CD4-positive, CD25-positive, alpha-beta regulatory T cell (primary cell): Measurements from ENCODE around the gene PRSS56. TPM values are rescaled to one million over a fixed set of nuclear protein-coding genes. Genes with fewer than 3 reads are reported as not detected.

Source experiments
- ATAC-seq, 2 donors: fragments of 150-1000 bp; cut with Tn5 transposase; one replicate each; pipeline ENCODE4 v1.10.0; 2021; ENCODE audit warnings: low read depth in 2 of 2, moderate number of reproducible peaks in 2 of 2, moderate library complexity in 1 of 2
- DNase-seq, 3 donors: peaks; one replicate each; pipeline versions ENCODE4 v3.0.0 to v3.0.0-alpha.2; 2012 to 2022; ENCODE audit warnings: mixed read lengths in 1 of 3
- H3K27ac ChIP-seq: one replicate; pipeline ENCODE4 v1.7.0; 2013; ENCODE audit warnings: mild to moderate bottlenecking, low read length; ENCODE audit not compliant: insufficient read depth, poor library complexity, severe bottlenecking
- H3K27me3 ChIP-seq: one replicate; pipeline ENCODE4 v1.7.0; 2013; ENCODE audit warnings: low read length; ENCODE audit not compliant: control insufficient read depth, insufficient read depth
- H3K36me3 ChIP-seq: one replicate; pipeline ENCODE4 v1.7.0; 2013; ENCODE audit warnings: mild to moderate bottlenecking, low read length, moderate library complexity; ENCODE audit not compliant: control insufficient read depth, insufficient read depth
- H3K4me1 ChIP-seq: 2 replicates; pipeline ENCODE4 v1.7.0; 2013; ENCODE audit warnings: mild to moderate bottlenecking, low read length; ENCODE audit not compliant: insufficient read depth, control insufficient read depth, poor library complexity, severe bottlenecking
- H3K4me3 ChIP-seq: one replicate; pipeline ENCODE4 v1.7.0; 2013; ENCODE audit warnings: low read depth, mild to moderate bottlenecking, low read length, moderate library complexity
- H3K9me3 ChIP-seq, 2 experiments: 1 replicate in 1 of 2; 2 replicates in 1 of 2; pipeline ENCODE4 v1.7.0; 2013; ENCODE audit warnings: low read length in 2 of 2, mild to moderate bottlenecking in 1 of 2, moderate library complexity in 1 of 2; ENCODE audit not compliant: control insufficient read depth in 2 of 2
- H3K27ac Mint-ChIP-seq, 3 donors: one replicate each; pipeline ENCODE4 v1.8.0; 2020 to 2022; ENCODE audit warnings: mild to moderate bottlenecking in 3 of 3, mixed read lengths in 3 of 3, moderate library complexity in 2 of 3
- H3K27me3 Mint-ChIP-seq: one replicate; pipeline ENCODE4 v1.8.0; 2022; ENCODE audit warnings: mild to moderate bottlenecking, mixed read lengths
- H3K36me3 Mint-ChIP-seq: one replicate; pipeline ENCODE4 v1.8.0; 2020; ENCODE audit warnings: mixed read lengths
- H3K4me1 Mint-ChIP-seq, 4 donors: one replicate each; pipeline ENCODE4 v1.8.0; 2020 to 2022; ENCODE audit warnings: mixed read lengths in 4 of 4, mild to moderate bottlenecking in 1 of 4
- H3K4me3 Mint-ChIP-seq, 4 donors: one replicate each; pipeline ENCODE4 v1.8.0; 2020 to 2022; ENCODE audit warnings: mild to moderate bottlenecking in 4 of 4, mixed read lengths in 4 of 4, moderate library complexity in 3 of 4
- H3K9me3 Mint-ChIP-seq, 7 donors: one replicate each; pipeline ENCODE4 v1.8.0; 2020 to 2022; ENCODE audit warnings: mixed read lengths in 7 of 7, mild to moderate bottlenecking in 3 of 7, moderate library complexity in 2 of 7
- polyA plus RNA-seq, 4 donors: library from polyadenylated mRNA; unstranded; fragments of 300-500 nt; fragmentation: Illumina TruSeq; gene quantifications; one replicate each; pipeline ENCODE4 v1.2.3, GENCODE V29; 2021
- total RNA-seq: library from RNA; stranded (reverse); gene quantifications from one replicate; pipeline ENCODE4 v1.2.3, GENCODE V29; 2022

The PRSS56 gene
- total and polyA plus RNA-seq, 5 donors from 2014 or later: not detected

DNA sequence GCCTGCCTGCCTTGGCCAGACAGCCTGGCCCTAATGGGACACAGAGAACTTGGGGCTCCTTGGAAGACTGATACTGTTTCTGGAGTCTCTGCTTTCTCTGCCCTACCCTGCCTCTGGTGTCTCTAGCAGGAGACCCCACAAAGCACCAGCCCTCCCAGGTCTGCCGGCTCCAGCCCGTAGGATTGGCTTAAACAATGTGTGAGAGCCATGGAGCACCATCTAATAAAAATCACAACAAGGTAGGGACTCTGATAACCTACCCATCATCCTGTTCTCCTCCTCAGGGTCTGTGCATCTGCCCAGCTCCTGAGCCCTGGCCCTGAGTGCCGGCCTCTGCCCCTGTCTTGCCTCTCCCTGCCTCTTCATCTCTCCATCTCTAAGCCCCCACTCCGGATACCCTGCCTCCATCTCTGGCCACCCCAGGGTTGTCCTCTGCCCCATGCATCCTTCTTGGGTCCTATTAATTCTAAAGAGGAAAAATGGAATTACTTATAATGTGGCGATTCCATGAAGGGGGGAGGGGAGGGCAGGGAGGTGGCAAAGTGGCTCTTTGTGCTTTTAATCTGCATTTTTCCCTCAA, 31.4 kb upstream of the PRSS56 start:
- Mint-ChIP-seq H3K4me1 (peaks cover 0 to 14% (median under 1%) of the 10 kb centered on the region in 4 donors), H3K36me3 (no peaks in the 10 kb centered on the region), H3K27ac (no peak overlapping the region), H3K9me3 (peaks cover 0 to 5% (median 0%) of the 10 kb centered on the region in 7 donors), H3K27me3 (peaks cover 40% of the 10 kb centered on the region), H3K4me3 (peak overlapping the region in 2 of 4 donors; percentile 36 to 38)
- ATAC-seq: no peak
- Histone ChIP-seq H3K27me3 (peaks cover 4% of the 10 kb centered on the region), H3K9me3 (no peaks in the 10 kb centered on the region), H3K4me3 (no peak overlapping the region), H3K27ac (no peak overlapping the region), H3K36me3 (no peaks in the 10 kb centered on the region), H3K4me1 (peaks cover 8% of the 10 kb centered on the region)
- no peak for DNase-seq

DNA sequence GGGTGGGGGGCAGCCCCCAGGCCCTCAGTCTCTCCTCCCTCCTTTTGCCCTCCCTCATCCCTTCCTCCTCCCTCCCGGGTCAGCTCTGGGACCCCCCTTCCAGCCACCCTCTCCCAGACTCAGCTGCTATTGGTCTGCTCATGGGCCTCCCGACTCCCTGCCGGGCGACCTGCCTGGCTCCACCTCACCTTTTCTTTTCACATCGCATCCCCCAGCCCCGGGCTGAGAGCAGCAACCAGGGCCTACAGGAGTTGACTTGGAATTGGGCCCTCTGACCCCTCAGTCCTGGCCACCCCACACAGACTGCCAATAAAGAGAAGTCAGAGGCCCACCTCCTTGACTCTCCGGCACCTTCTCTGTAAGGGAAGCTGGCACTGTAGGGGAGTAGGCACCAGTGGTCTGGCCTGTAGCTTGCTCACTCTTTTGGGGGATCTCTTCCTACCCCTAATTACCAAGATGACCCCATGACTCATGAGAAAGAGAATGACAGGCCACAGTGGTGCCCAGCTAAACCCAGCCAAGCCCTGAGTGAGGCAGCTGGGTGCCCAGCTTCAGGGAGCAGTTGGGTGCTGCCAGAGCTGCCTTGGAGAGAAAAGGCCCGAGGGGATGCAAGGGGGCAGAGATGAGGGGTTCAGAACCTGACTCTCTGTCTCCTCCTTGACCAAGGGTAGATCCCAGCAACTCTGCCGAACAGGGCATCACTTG, 30.5 kb upstream of the PRSS56 start:
- Histone ChIP-seq H3K9me3 (no peaks in the 10 kb centered on the region), H3K4me3 (no peak overlapping the region), H3K27me3 (peaks cover 4% of the 10 kb centered on the region), H3K4me1 (peaks cover 8% of the 10 kb centered on the region), H3K36me3 (no peaks in the 10 kb centered on the region), H3K27ac (no peak overlapping the region)
- H3K36me3 Mint-ChIP-seq: no peaks in the 10 kb centered on the region
- peak overlapping the region in 1 of 4 donors; percentile 64 for H3K4me3 Mint-ChIP-seq
- H3K27me3 Mint-ChIP-seq: peaks cover 32% of the 10 kb centered on the region
- no peak overlapping the region for H3K27ac Mint-ChIP-seq
- H3K9me3 Mint-ChIP-seq: peaks cover 0 to 5% (median 0%) of the 10 kb centered on the region in 7 donors
- peaks cover 0 to 10% (median under 1%) of the 10 kb centered on the region in 4 donors for H3K4me1 Mint-ChIP-seq
- no peak for ATAC-seq
- DNase-seq: no peak

DNA sequence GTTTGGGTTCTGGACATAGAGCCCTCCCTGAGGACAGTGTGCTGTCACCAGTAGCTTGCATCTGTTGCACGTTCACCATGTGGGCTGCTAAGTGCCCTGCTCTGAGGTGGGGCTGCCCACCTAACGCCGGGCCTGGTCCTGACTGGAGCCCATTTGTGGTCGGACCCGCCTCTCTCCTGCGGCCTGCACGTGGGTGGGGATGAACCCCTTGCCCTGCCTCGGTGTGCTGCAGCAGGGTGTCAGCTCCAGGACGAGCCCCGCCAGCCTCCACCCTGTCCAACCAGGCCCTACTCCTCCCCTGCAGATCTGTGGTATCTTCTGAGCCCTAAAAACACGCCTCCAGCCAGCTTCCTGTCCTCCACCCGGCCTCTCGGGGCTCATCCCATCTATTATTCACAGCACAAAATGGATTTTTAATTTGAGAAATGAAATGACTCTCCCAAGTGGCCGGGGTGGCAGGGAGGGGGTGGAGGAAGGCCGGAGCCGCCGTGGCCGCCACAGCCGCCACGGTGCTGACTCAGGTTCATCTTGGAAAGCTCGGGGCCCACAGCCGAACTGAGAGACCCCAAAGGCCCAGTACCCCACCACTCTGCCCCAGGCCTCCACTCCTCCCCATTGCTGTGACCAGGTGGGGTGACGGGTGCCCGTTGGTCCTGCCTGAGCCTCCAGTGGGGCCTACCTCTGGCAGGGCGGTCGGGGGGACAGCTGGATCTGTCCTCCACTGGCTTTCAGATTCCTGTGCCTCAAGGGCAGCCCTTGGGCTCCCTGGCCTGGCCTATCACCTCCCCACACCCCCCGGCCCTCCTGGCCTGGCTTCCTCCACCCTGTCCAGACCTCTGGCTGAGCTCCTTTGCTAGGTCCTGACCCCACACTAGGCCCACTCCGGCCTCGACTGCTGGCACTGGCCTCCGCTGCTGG, 29.7 kb upstream of the PRSS56 start:
- peaks cover 26% of the 10 kb centered on the region for H3K27me3 Mint-ChIP-seq
- H3K4me3 Mint-ChIP-seq: no peak overlapping the region

DNA sequence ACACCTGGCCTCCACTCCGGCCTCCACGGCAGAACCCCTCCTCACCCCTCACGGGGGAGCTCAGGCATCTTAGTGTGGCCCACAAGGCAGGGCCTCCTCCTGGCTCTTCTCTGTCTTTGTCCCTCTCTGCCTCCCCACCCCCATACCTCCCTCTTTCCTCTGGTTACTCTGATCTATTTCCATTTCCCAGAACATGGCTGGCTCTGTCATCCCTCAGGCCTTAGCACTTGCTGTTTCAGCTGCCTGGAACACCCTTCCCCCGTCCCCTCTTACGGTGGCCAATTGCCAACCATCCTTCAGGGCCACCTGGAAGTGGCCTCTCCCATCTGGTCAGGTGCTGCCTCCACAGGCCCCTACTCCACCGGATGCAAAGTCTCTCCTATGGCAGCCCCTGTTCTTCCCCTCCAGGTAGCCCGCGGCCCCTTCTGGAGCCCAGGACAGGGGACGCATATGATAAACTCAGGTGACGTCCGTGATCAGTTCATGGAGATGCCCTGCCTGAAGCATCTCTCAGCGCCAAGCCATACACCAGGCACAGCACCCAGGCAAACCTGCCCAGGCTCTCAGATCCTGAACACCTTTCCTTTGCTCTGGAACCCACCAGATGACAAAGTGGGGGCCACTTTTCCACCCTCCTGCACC, 28.9 kb upstream of the PRSS56 start:
- no peak overlapping the region for H3K27ac ChIP-seq
- peaks cover 25% of the 10 kb centered on the region for H3K27me3 Mint-ChIP-seq
- no peak overlapping the region for H3K27ac Mint-ChIP-seq
- no peak for DNase-seq
- H3K9me3 ChIP-seq: no peaks in the 10 kb centered on the region
- H3K36me3 ChIP-seq: no peaks in the 10 kb centered on the region
- peaks cover 0 to 5% (median 0%) of the 10 kb centered on the region in 7 donors for H3K9me3 Mint-ChIP-seq
- H3K4me3 Mint-ChIP-seq: no peak overlapping the region
- no peak for ATAC-seq
- peaks cover 4% of the 10 kb centered on the region for H3K27me3 ChIP-seq
- no peaks in the 10 kb centered on the region for H3K36me3 Mint-ChIP-seq
- peaks cover 0 to 3% (median under 1%) of the 10 kb centered on the region in 4 donors for H3K4me1 Mint-ChIP-seq
- no peak overlapping the region for H3K4me3 ChIP-seq
- peaks cover 8% of the 10 kb centered on the region for H3K4me1 ChIP-seq

More for the DNA sequence above, 29.7 kb upstream of the PRSS56 start:
- Histone ChIP-seq H3K27ac (no peak overlapping the region), H3K4me3 (no peak overlapping the region), H3K27me3 (peaks cover 4% of the 10 kb centered on the region), H3K4me1 (peaks cover 8% of the 10 kb centered on the region), H3K9me3 (no peaks in the 10 kb centered on the region), H3K36me3 (no peaks in the 10 kb centered on the region)
- no peak overlapping the region for H3K27ac Mint-ChIP-seq
- ATAC-seq: no peak
- peaks cover 0 to 3% (median under 1%) of the 10 kb centered on the region in 4 donors for H3K4me1 Mint-ChIP-seq
- no peaks in the 10 kb centered on the region for H3K36me3 Mint-ChIP-seq
- H3K9me3 Mint-ChIP-seq: peaks cover 0 to 5% (median 0%) of the 10 kb centered on the region in 7 donors
- no peak for DNase-seq

DNA sequence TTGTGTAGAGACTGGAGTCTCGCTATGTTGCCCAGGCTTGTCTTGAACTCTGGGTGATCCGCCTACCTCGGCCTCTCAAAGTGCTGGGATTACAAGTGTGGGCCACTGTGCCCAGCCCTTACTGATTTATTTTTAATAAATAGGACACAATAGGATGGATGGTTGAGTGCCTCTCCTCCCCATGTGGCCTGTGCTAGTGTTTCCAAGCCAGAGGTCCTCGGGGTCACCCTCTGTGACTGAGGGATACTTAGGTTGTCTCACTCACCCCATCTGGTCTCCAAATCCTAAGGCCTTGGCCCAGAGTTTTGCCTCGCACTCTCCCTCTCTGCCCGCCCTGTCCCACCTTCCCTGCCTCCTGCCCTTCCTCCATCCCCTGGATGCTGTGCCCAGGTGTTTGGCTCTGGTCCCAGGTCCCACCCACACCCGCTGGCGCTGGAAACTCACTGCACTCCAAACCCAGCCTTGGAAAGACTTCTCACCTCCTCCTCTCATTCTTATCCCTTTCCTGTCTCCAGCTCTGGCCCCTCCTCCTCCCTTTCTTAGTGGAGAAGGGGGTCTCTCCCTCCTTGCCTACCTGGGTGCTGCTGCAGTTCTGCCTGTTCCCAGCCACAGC, 27.8 kb upstream of the PRSS56 start:
- no peaks in the 10 kb centered on the region for H3K9me3 ChIP-seq
- DNase-seq: no peak
- H3K4me1 Mint-ChIP-seq: peaks cover 0 to 3% (median under 1%) of the 10 kb centered on the region in 4 donors
- H3K27ac ChIP-seq: no peak overlapping the region
- peaks cover under 1% of the 10 kb centered on the region for H3K4me1 ChIP-seq
- H3K27ac Mint-ChIP-seq: no peak overlapping the region
- peaks cover 0 to 3% (median 0%) of the 10 kb centered on the region in 7 donors for H3K9me3 Mint-ChIP-seq
- H3K36me3 ChIP-seq: no peaks in the 10 kb centered on the region
- no peak overlapping the region for H3K4me3 Mint-ChIP-seq
- no peak overlapping the region for H3K4me3 ChIP-seq
- H3K27me3 ChIP-seq: peaks cover 4% of the 10 kb centered on the region
- no peak for ATAC-seq
- no peaks in the 10 kb centered on the region for H3K36me3 Mint-ChIP-seq
- peaks cover 25% of the 10 kb centered on the region for H3K27me3 Mint-ChIP-seq

DNA sequence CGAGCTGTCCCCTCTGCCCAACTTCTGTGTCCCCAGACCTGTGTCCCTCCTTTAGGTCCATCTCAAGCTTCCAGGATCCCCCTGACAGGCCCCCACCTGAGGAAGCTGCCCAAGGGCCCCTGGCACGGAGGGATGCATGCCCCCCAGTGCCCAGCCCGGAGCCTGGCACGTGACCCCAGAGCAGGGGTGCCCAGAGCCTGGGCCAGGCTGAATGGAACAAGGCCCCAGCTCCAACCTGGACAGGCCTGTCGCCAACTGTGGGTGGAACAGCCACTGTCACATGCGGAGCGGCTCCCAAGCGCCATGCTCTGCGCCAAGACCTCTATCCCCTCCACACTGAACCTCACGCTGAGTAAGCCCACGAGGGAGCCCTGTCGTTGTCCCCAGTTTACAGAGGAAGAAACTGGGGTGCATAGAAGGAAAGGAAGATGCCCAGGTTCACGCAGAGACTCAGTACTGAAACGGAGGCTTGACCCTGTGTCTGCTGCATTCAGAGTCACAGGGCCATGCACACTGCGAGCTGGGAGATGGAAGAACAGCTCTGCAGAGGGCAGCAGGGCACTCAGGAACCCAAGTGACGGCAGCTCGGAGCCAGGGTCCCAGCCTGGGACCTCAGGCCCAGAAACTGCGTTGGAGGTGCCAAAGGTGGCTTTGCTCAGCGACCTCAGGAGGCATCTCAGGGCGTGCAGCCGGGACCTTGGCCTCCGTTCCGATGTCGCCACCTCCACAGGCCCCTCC, 27.1 kb upstream of the PRSS56 start:
- no peaks in the 10 kb centered on the region for H3K9me3 ChIP-seq
- Mint-ChIP-seq H3K27me3 (peaks cover 23% of the 10 kb centered on the region), H3K9me3 (peaks cover 0 to 3% (median 0%) of the 10 kb centered on the region in 7 donors), H3K36me3 (no peaks in the 10 kb centered on the region), H3K4me1 (peaks cover 0 to 3% (median under 1%) of the 10 kb centered on the region in 4 donors), H3K4me3 (no peak overlapping the region), H3K27ac (no peak overlapping the region)
- peaks cover 4% of the 10 kb centered on the region for H3K27me3 ChIP-seq
- no peak overlapping the region for H3K4me3 ChIP-seq
- no peak overlapping the region for H3K27ac ChIP-seq
- no peak for DNase-seq
- ATAC-seq: no peak
- no peaks in the 10 kb centered on the region for H3K4me1 ChIP-seq
- no peaks in the 10 kb centered on the region for H3K36me3 ChIP-seq
